Esophagus muscularis mucosa (tissue), 4 donors: ENCODE data around the gene ADAMTSL5. TPM values are rescaled to one million over a fixed set of nuclear protein-coding genes. Genes with fewer than 3 reads are reported as not detected.

ENCODE experiments used
- DNase-seq: peaks from one replicate; pipeline ENCODE4 v3.0.0-alpha.2; 2017; ENCODE audit errors: extremely low spot score
- H3K27ac ChIP-seq, 4 donors: fragments of 200-600 bp; sonication (generic); replicated peaks in 1 of 4; 1 replicate in 3 of 4; 2 replicates in 1 of 4; pipeline ENCODE4 v1.5.1; 2016 to 2019; ENCODE audit warnings: mild to moderate bottlenecking in 1 of 4
- H3K27me3 ChIP-seq, 4 donors: fragments of 200-600 bp; sonication (generic); one replicate each; pipeline versions ENCODE4 v1.5.1 to v1.6.0; 2016 to 2019
- H3K36me3 ChIP-seq, 4 donors: fragments of 200-600 bp; sonication (generic); one replicate each; pipeline ENCODE4 v1.5.1; 2016 to 2019
- H3K4me1 ChIP-seq, 4 donors: fragments of 200-600 bp; sonication (generic); one replicate each; pipeline ENCODE4 v1.5.1; 2016 to 2019
- H3K4me3 ChIP-seq, 4 donors: fragments of 200-600 bp; sonication (generic); 1 replicate in 2 of 4; 2 replicates in 2 of 4; pipeline ENCODE4 v1.5.1; 2016 to 2019; ENCODE audit warnings: mild to moderate bottlenecking in 4 of 4, moderate library complexity in 1 of 4
- H3K9me3 ChIP-seq, 4 donors: fragments of 200-600 bp; sonication (generic); 1 replicate in 3 of 4; 2 replicates in 1 of 4; pipeline ENCODE4 v1.5.1; 2016 to 2019
- CTCF ChIP-seq, 3 experiments: fragments of 200-600 bp in 2 of 3; fragments of 450-650 bp in 1 of 3; sonication (generic) in 2 of 3; IDR thresholded peaks; one replicate each; pipeline ENCODE4 v1.5.1; 2017 to 2019; ENCODE audit warnings: antibody characterized with exemption in 3 of 3, mild to moderate bottlenecking in 2 of 3, moderate library complexity in 1 of 3
- EP300 ChIP-seq: sonication (generic); formaldehyde crosslinking; IDR thresholded peaks from one replicate; pipeline ENCODE4 v1.6.1; 2017; ENCODE audit warnings: antibody characterized with exemption
- POLR2A ChIP-seq: fragments of 450-650 bp; IDR thresholded peaks from one replicate; pipeline ENCODE4 v1.6.1; 2017; ENCODE audit warnings: antibody characterized with exemption, moderate library complexity, mild to moderate bottlenecking, low read depth
- POLR2AphosphoS5 ChIP-seq, 2 donors: sonication (generic); formaldehyde crosslinking; IDR thresholded peaks; one replicate each; pipeline ENCODE4 v1.6.1; 2017; ENCODE audit warnings: antibody characterized with exemption in 2 of 2
- WGBS: methylation state at CpG from one replicate; pipeline ENCODE4 v1.1.5; 2018; 5-methylcytosine and 5-hydroxymethylcytosine counted together
- intact Hi-C: fragments of 100-400 bp; cut with DNase I; formaldehyde crosslinking; loops from one replicate; pipeline ENCODE4 v1.15.1; 2023
- total RNA-seq, 4 donors: library from RNA; depleted of rRNA; stranded (reverse); fragments of >200 nt; gene quantifications; one replicate each; pipeline versions ENCODE4 v1.1.0 to v1.2.1, GENCODE V29; 2016

ADAMTSL5 gene
- total RNA-seq, 4 donors from 2014 or later: 3.9 to 5.9 (median 4.7) TPM

- intact Hi-C loops: no loop called here
- peaks cover 51 to 67% (median 61%) of the 10 kb centered on the region in 4 donors for H3K4me1 ChIP-seq
- H3K27me3 ChIP-seq: peaks cover 26 to 85% (median 53%) of the 10 kb centered on the region in 4 donors
Observed at GRCh38 chr19:1466461-1467214, 46.2 kb downstream of the ADAMTSL5 start.

GRCh38 chr19:1466018-1466460 is 46.8 kb downstream of the ADAMTSL5 start:
- TF ChIP-seq POLR2A (no peak), CTCF (IDR thresholded peaks at IDR 0.05) (no peak), EP300 (no peak), POLR2AphosphoS5 (IDR thresholded peaks at IDR 0.05) (no peak)
- Histone ChIP-seq H3K36me3 (peaks cover 0 to 11% (median 3%) of the 10 kb centered on the region in 4 donors), H3K9me3 (no peaks in the 10 kb centered on the region), H3K4me1 (peaks cover 45 to 61% (median 55%) of the 10 kb centered on the region in 4 donors), H3K27ac (no peak overlapping the region), H3K4me3 (peak overlapping the region in 1 of 4 donors; percentile 9), H3K27me3 (peaks cover 21 to 79% (median 47%) of the 10 kb centered on the region in 4 donors)
- DNase-seq: no peak
- intact Hi-C loops: no loop called here
- 40% methylated on average over 3 of the region's 41 CpGs for WGBS

More at GRCh38 chr19:1466461-1467214, 46.2 kb downstream of the ADAMTSL5 start:
- Histone ChIP-seq H3K27ac (no peak overlapping the region), H3K36me3 (peaks cover 0 to 6% (median 0%) of the 10 kb centered on the region in 4 donors), H3K4me3 (no peak overlapping the region), H3K9me3 (no peaks in the 10 kb centered on the region)
- WGBS: 13% methylated on average over 19 of the region's 70 CpGs
- TF ChIP-seq POLR2A (no peak), POLR2AphosphoS5 (IDR thresholded peaks at IDR 0.05) (no peak), EP300 (no peak), CTCF (IDR thresholded peaks at IDR 0.05) (no peak)
- DNase-seq: no peak

GRCh38 chr19:1465191-1466016 is 47.4 kb downstream of the ADAMTSL5 start:
- intact Hi-C loops: no loop called here
- TF ChIP-seq POLR2A: no peak
- no peak for TF ChIP-seq EP300
- TF ChIP-seq CTCF (IDR thresholded peaks at IDR 0.05): peak; percentile 22 to 44 (median 30)
- peaks cover 0 to 17% (median 9%) of the 10 kb centered on the region in 4 donors for H3K36me3 ChIP-seq
- 82% methylated on average over 12 of the region's 83 CpGs for WGBS
- no peak overlapping the region for H3K27ac ChIP-seq
- peak overlapping the region in 1 of 4 donors; percentile 9 for H3K4me3 ChIP-seq
- peaks cover 15 to 73% (median 41%) of the 10 kb centered on the region in 4 donors for H3K27me3 ChIP-seq
- no peak for DNase-seq
- H3K9me3 ChIP-seq: no peaks in the 10 kb centered on the region
- peaks cover 39 to 55% (median 49%) of the 10 kb centered on the region in 4 donors for H3K4me1 ChIP-seq

- 92% methylated on average over 24 of the region's 24 CpGs for whole genome bisulfite sequencing
- TF ChIP-seq CTCF (IDR thresholded peaks at IDR 0.05) (no peak), EP300 (no peak), POLR2AphosphoS5 (IDR thresholded peaks at IDR 0.05) (no peak), POLR2A (no peak)
- Histone ChIP-seq H3K36me3 (peaks cover 0 to 24% (median 17%) of the 10 kb centered on the region in 4 donors), H3K4me3 (no peak overlapping the region), H3K27me3 (peaks cover 0 to 53% (median 23%) of the 10 kb centered on the region in 4 donors), H3K9me3 (no peaks in the 10 kb centered on the region), H3K27ac (no peak overlapping the region), H3K4me1 (peaks cover 9 to 23% (median 18%) of the 10 kb centered on the region in 4 donors)
- no peak for DNase-seq
- intact Hi-C loops: no loop called here
Observed at GRCh38 chr19:1461862-1462261, 51.0 kb downstream of the ADAMTSL5 start.
